GM12878 (cell line): ENCODE measurements around the gene GUCY1A2. TPM values are rescaled to one million over a fixed set of nuclear protein-coding genes. Genes with fewer than 3 reads are reported as not detected.

Source experiments
- ATAC-seq: fragments of 200-7000 bp; cut with Tn5 transposase; 3 replicates; pipeline ENCODE4 v1.9.1; 2020; ENCODE audit warnings: mild to moderate bottlenecking, moderate library complexity
- BruUV-seq: library from RNA; stranded (reverse); fragments of 400-500 nt; replicated peaks from 2 replicates; lab custom pipeline; 2021; lab: Mats Ljungman, UMichigan
- CTCF ChIA-PET: fragments of 300-600 bp; sonication (Branson Sonifier 250); formaldehyde crosslinking; extraction: SDS; loops from one replicate; lab custom pipeline; 2021; ENCODE audit warnings: inconsistent platforms; lab: Yijun Ruan, JAX
- POLR2A ChIA-PET: fragments of 350-600 bp; formaldehyde crosslinking; extraction: SDS; loops from one replicate; lab custom pipeline; 2021; ENCODE audit warnings: inconsistent platforms; lab: Charles Lee
- RAD21 ChIA-PET: fragments of 300-600 bp; sonication (Branson Sonifier 250); formaldehyde crosslinking; loops from one replicate; lab custom pipeline; 2023; ENCODE audit warnings: antibody characterized with exemption; ENCODE audit not compliant: unreplicated experiment; lab: Charles Lee
- SMC1A ChIA-PET: fragments of 300-600 bp; sonication (Branson Sonifier 250); formaldehyde crosslinking; loops from one replicate; lab custom pipeline; 2023; ENCODE audit not compliant: unreplicated experiment, uncharacterized antibody; lab: Charles Lee
- DNase-seq: peaks from one replicate; pipeline ENCODE4 v3.0.0-alpha.2; 2011; ENCODE audit warnings: low read depth, low spot score
- FAIRE-seq: peaks from 3 replicates; lab custom pipeline; 2011; peaks lifted over from hg19 to GRCh38; lab: Jason Lieb, UNC
- H2AFZ ChIP-seq: 2 replicates; pipeline ENCODE4 v1.6.0; 2011; ENCODE audit warnings: low read depth, low read length, control low read depth; ENCODE audit not compliant: control insufficient read depth
- H3K27ac ChIP-seq: 2 replicates; pipeline ENCODE4 v1.5.1; 2011; ENCODE audit warnings: control low read depth; ENCODE audit not compliant: control insufficient read depth, insufficient read depth
- H3K27me3 ChIP-seq, 2 experiments: replicated peaks in 1 of 2; 2 replicates each; pipeline versions ENCODE4 v1.6.0 to v1.6.1; 2011; ENCODE audit warnings: low read length in 1 of 2; ENCODE audit not compliant: control insufficient read depth in 2 of 2, insufficient read depth in 2 of 2
- H3K36me3 ChIP-seq, 2 experiments: 2 replicates each; pipeline ENCODE4 v1.5.1; 2011; ENCODE audit warnings: low read length in 1 of 2; ENCODE audit not compliant: control insufficient read depth in 2 of 2, insufficient read depth in 2 of 2
- H3K4me1 ChIP-seq: 2 replicates; pipeline ENCODE4 v1.6.1; 2011; ENCODE audit warnings: mild to moderate bottlenecking, low read length, moderate library complexity, mixed read lengths; ENCODE audit not compliant: control insufficient read depth, insufficient read depth
- H3K4me2 ChIP-seq: 2 replicates; pipeline ENCODE4 v1.6.0; 2011; ENCODE audit warnings: control low read depth; ENCODE audit not compliant: control insufficient read depth, insufficient read depth
- H3K4me3 ChIP-seq: fragments of 200-600 bp; sonication (generic); 2 replicates; pipeline ENCODE4 v1.5.1; 2016
- H3K79me2 ChIP-seq: 2 replicates; pipeline ENCODE4 v1.6.0; 2011; ENCODE audit warnings: low read length; ENCODE audit not compliant: control insufficient read depth, insufficient read depth
- H3K9ac ChIP-seq: 2 replicates; pipeline ENCODE4 v1.8.0; 2011; ENCODE audit warnings: low read length, control low read depth, mixed read lengths; ENCODE audit not compliant: control insufficient read depth, insufficient read depth
- H3K9me3 ChIP-seq: replicated peaks from 3 replicates; pipeline ENCODE4 v1.5.1; 2011; ENCODE audit warnings: mild to moderate bottlenecking, low read length; ENCODE audit not compliant: control insufficient read depth, insufficient read depth
- H4K20me1 ChIP-seq: 2 replicates; pipeline ENCODE4 v1.6.0; 2011; ENCODE audit not compliant: control insufficient read depth, insufficient read depth
- ATF7 ChIP-seq: fragments of 450-650 bp; IDR thresholded peaks from 2 replicates; pipeline ENCODE4 v1.6.1; 2016; ENCODE audit warnings: low read depth, mild to moderate bottlenecking
- BMI1 ChIP-seq: fragments of 450-650 bp; IDR thresholded peaks from 2 replicates; pipeline ENCODE4 v1.6.1; 2016; ENCODE audit warnings: mild to moderate bottlenecking, moderate library complexity, borderline replicate concordance
- CHD4 ChIP-seq: fragments of 200-600 bp; sonication (generic); IDR thresholded peaks from 2 replicates; pipeline ENCODE4 v1.6.1; 2016; ENCODE audit warnings: mild to moderate bottlenecking
- CREB1 ChIP-seq: IDR thresholded peaks from 2 replicates; pipeline ENCODE4 v1.6.1; 2012; ENCODE audit warnings: low read depth, mild to moderate bottlenecking, inconsistent platforms
- GATAD2B ChIP-seq: fragments of 450-650 bp; conservative IDR thresholded peaks from 2 replicates; pipeline ENCODE4 v1.6.1; 2017; ENCODE audit warnings: low read depth, mild to moderate bottlenecking, moderate library complexity
- MLLT1 ChIP-seq: fragments of 450-650 bp; IDR thresholded peaks from 2 replicates; pipeline ENCODE4 v1.6.1; 2016; ENCODE audit warnings: mild to moderate bottlenecking
- PAX5 ChIP-seq: IDR thresholded peaks from 2 replicates; pipeline ENCODE4 v1.6.1; 2011; ENCODE audit warnings: low read depth, low read length, borderline replicate concordance
- SMAD5 ChIP-seq: IDR thresholded peaks from 2 replicates; pipeline ENCODE4 v1.6.1; 2016; ENCODE audit warnings: antibody characterized with exemption, low read depth
- TBL1XR1 ChIP-seq: IDR thresholded peaks from 2 replicates; pipeline ENCODE4 v1.6.1; 2012; ENCODE audit warnings: low read depth, low read length, improper control_type of control experiment
- ZBTB33 ChIP-seq: fragments of 450-650 bp; IDR thresholded peaks from 2 replicates; pipeline ENCODE4 v1.6.1; 2017; ENCODE audit warnings: mild to moderate bottlenecking
- ZNF384 ChIP-seq: IDR thresholded peaks from 2 replicates; pipeline ENCODE4 v1.6.1; 2012; ENCODE audit warnings: low read depth, mild to moderate bottlenecking, low read length, improper control_type of control experiment, borderline replicate concordance
- WGBS: methylation state at CpG from one replicate; pipeline ENCODE4 v1.1.6; 2016; ENCODE audit warnings: low lambda C conversion rate; ENCODE audit not compliant: insufficient replicate concordance, insufficient coverage; ENCODE audit errors: missing lambda C conversion rate; 5-methylcytosine and 5-hydroxymethylcytosine counted together
- in situ Hi-C: fragments of 300-500 bp; cut with MboI; formaldehyde crosslinking; loops from 9 replicates; pipeline ENCODE4 v1.14.3; 2018; ENCODE audit warnings: mixed read lengths
- intact Hi-C: fragments of 100-400 bp; cut with micrococcal nuclease; formaldehyde crosslinking; loops from one replicate; pipeline ENCODE4 v1.14.2; 2022; ENCODE audit not compliant: unreplicated experiment
- polyA plus RNA-seq, 11 experiments: library from polyadenylated mRNA; depleted of rRNA in 4 of 11; unstranded in 6 of 11; stranded (reverse) in 5 of 11; fragments of >200 nt; fragmentation: Nextera tagmentation in 4 of 11; fragmentation: Illumina TruSeq in 1 of 11; extraction: Ambion mirVana in 4 of 11; extraction: Trizol in 1 of 11; gene quantifications; 1 replicate in 1 of 11; 2 replicates in 10 of 11; pipeline versions ENCODE4 v1.2.1 to v1.2.3, GENCODE V29; 2011 to 2016; ENCODE audit warnings: inconsistent platforms in 2 of 11, missing spikeins in 2 of 11, low read depth in 1 of 11
- total RNA-seq, 4 experiments: library from RNA; depleted of rRNA in 3 of 4; stranded (reverse); fragments of >200 nt in 3 of 4; fragmentation: Illumina TruSeq in 1 of 4; extraction: Trizol in 1 of 4; gene quantifications; 2 replicates each; pipeline versions ENCODE4 v1.2.1 to v1.2.3, GENCODE V29; 2013 to 2021

The GUCY1A2 gene
- total and polyA plus RNA-seq, 10 of the 15 experiments (the other 5 are each of a cell fraction or from before 2014, with no cell fraction given), result under 0.01 to 0.03 (median under 0.01) TPM; not detected in 4

DNA sequence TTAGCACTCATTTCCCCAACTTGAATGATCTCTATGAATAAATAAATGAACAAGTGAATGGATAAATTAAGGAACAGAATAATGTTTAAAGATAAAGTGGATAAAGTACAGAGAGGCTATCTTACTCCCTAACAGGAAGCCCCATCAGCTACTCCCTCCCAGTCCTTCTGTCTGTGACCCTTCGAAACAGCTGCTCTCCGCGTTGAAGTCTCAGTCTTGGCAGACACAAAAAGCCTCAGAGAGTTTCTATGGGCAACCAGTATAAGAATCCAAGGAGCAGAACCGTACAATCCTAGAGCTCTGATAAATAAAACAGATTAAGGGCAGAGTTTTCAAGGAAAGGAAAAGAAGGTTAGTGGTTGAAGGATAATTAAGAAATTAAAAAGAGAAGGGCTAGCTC is 35.0 kb downstream of the GUCY1A2 start:
- Histone ChIP-seq H3K9ac (no peak overlapping the region), H3K4me2 (no peak overlapping the region), H2AFZ (no peak overlapping the region), H3K4me1 (no peaks in the 10 kb centered on the region), H4K20me1 (no peaks in the 10 kb centered on the region), H3K9me3 (no peaks in the 10 kb centered on the region), H3K4me3 (no peak overlapping the region), H3K36me3 (no peaks in the 10 kb centered on the region), H3K79me2 (no peaks in the 10 kb centered on the region), H3K27ac (no peak overlapping the region), H3K27me3 (no peaks in the 10 kb centered on the region)
- ChIA-PET CTCF (no interaction called here), RAD21 (no interaction called here), SMC1A (no interaction called here), POLR2A (no interaction called here)
- WGBS, result 10% methylated on average over 4 of the region's 4 CpGs
- in situ Hi-C loops (no loop called here), intact Hi-C loops (no loop called here)
- no peak for TF ChIP-seq CREB1
- TF ChIP-seq PAX5, result no peak
- no peak for TF ChIP-seq ZBTB33
- no peak for TF ChIP-seq CHD4
- no peak for TF ChIP-seq ATF7
- no peak for TF ChIP-seq GATAD2B
- no peak for TF ChIP-seq MLLT1
- TF ChIP-seq BMI1, result no peak
- no peak for TF ChIP-seq ZNF384
- no peak for TF ChIP-seq TBL1XR1
- TF ChIP-seq SMAD5, result no peak
- ATAC-seq, result no peak
- DNase-seq, result no peak
- no peak for FAIRE-seq
- BruUV-seq, result no TSS peak
